ENCODE results near the gene DOCK1. TPM values are rescaled to one million over a fixed set of nuclear protein-coding genes. Genes with fewer than 3 reads are reported as not detected.

DOCK1 gene
- total RNA-seq, 2 experiments from 2014 or later, result not detected

GRCh38 chr10:127464561-127464960, 559.3 kb downstream of the DOCK1 start:
- Mint-ChIP-seq H3K9me3 (no peaks in the 10 kb centered on the region), H3K27ac (no peak overlapping the region), H3K27me3 (no peaks in the 10 kb centered on the region), H3K4me3 (no peak overlapping the region), H3K36me3 (ENCODE audit: low read depth) (no peaks in the 10 kb centered on the region), H3K4me1 (ENCODE audit: low read depth) (no peaks in the 10 kb centered on the region)
- H3K27ac ChIP-seq (ENCODE audit: low read depth in 1 of 2, low read length in 2 of 2), result no peak overlapping the region
- intact Hi-C loops (cut with DNase I, micrococcal nuclease), result no loop called here
- H3K4me1 ChIP-seq (ENCODE audit: insufficient read depth, low read length), result no peaks in the 10 kb centered on the region
- no peaks in the 10 kb centered on the region for H3K27me3 ChIP-seq (ENCODE audit: control insufficient read depth in 1 of 2, insufficient read depth in 2 of 2, low read length in 2 of 2)
- H3K4me3 ChIP-seq (ENCODE audit: low read length), result no peak overlapping the region
- peaks cover 0 to 9% of the 10 kb centered on the region in 2 experiments for H3K9me3 ChIP-seq (ENCODE audit: control insufficient read depth in 1 of 2, insufficient read depth in 1 of 2, low read length in 2 of 2)
- DNase-seq, result no peak
- no peaks in the 10 kb centered on the region for H3K36me3 ChIP-seq (ENCODE audit: insufficient read depth, low read length)
- ChIA-PET CTCF (no interaction called here), POLR2A (no interaction called here)
- no peak for ATAC-seq (ENCODE audit: poor library complexity)
- no peak for TF ChIP-seq CTCF (IDR thresholded peaks at IDR 0.05)

- CTCF ChIA-PET, result interaction anchor here (0.6 kb wide), 1 partner anchor 991 kb away, joined by 4 read pairs; no protein-coding TSS in a partner anchor
- Histone ChIP-seq H3K36me3 (ENCODE audit: insufficient read depth, low read length) (no peaks in the 10 kb centered on the region), H3K4me3 (ENCODE audit: low read length) (no peak overlapping the region), H3K27me3 (ENCODE audit: control insufficient read depth in 1 of 2, insufficient read depth in 2 of 2, low read length in 2 of 2) (no peaks in the 10 kb centered on the region), H3K4me1 (ENCODE audit: insufficient read depth, low read length) (no peaks in the 10 kb centered on the region), H3K27ac (ENCODE audit: low read depth in 1 of 2, low read length in 2 of 2) (no peak overlapping the region), H3K9me3 (ENCODE audit: control insufficient read depth in 1 of 2, insufficient read depth in 1 of 2, low read length in 2 of 2) (peaks cover 0 to 4% of the 10 kb centered on the region in 2 experiments)
- no peaks in the 10 kb centered on the region for H3K9me3 Mint-ChIP-seq
- no peaks in the 10 kb centered on the region for H3K4me1 Mint-ChIP-seq (ENCODE audit: low read depth)
- TF ChIP-seq CTCF (IDR thresholded peaks at IDR 0.05), result no peak
- DNase-seq (no peak), ATAC-seq (ENCODE audit: poor library complexity) (no peak)
- H3K4me3 Mint-ChIP-seq, result no peak overlapping the region
- intact Hi-C loops (cut with DNase I, micrococcal nuclease), result no loop called here
- no peaks in the 10 kb centered on the region for H3K27me3 Mint-ChIP-seq
- no peak overlapping the region for H3K27ac Mint-ChIP-seq
- no peaks in the 10 kb centered on the region for H3K36me3 Mint-ChIP-seq (ENCODE audit: low read depth)
- POLR2A ChIA-PET, result no interaction called here
Measured at GRCh38 chr10:127467811-127468210, 562.6 kb downstream of the DOCK1 start.

GRCh38 chr10:127468632-127469031, 563.4 kb downstream of the DOCK1 start:
- ChIA-PET CTCF (no interaction called here), POLR2A (no interaction called here)
- Histone ChIP-seq H3K36me3 (ENCODE audit: insufficient read depth, low read length) (no peaks in the 10 kb centered on the region), H3K27me3 (ENCODE audit: control insufficient read depth in 1 of 2, insufficient read depth in 2 of 2, low read length in 2 of 2) (no peaks in the 10 kb centered on the region), H3K27ac (ENCODE audit: low read depth in 1 of 2, low read length in 2 of 2) (no peak overlapping the region), H3K9me3 (ENCODE audit: control insufficient read depth in 1 of 2, insufficient read depth in 1 of 2, low read length in 2 of 2) (peaks cover 0 to under 1% of the 10 kb centered on the region in 2 experiments), H3K4me3 (ENCODE audit: low read length) (no peak overlapping the region), H3K4me1 (ENCODE audit: insufficient read depth, low read length) (no peaks in the 10 kb centered on the region)
- ATAC-seq (ENCODE audit: poor library complexity) (no peak), DNase-seq (no peak)
- Mint-ChIP-seq H3K9me3 (no peaks in the 10 kb centered on the region), H3K27ac (no peak overlapping the region), H3K27me3 (no peaks in the 10 kb centered on the region), H3K4me1 (ENCODE audit: low read depth) (no peaks in the 10 kb centered on the region), H3K4me3 (no peak overlapping the region), H3K36me3 (ENCODE audit: low read depth) (no peaks in the 10 kb centered on the region)
- no peak for TF ChIP-seq CTCF (IDR thresholded peaks at IDR 0.05)
- intact Hi-C loops (cut with DNase I, micrococcal nuclease), result no loop called here
